Stimulated activated CD8-positive, alpha-beta memory T cell treated with anti-CD3 and anti-CD28 coated beads, Interleukin-7, amount 100 ng/mL, for 1 hour (primary cell): Measurements from ENCODE around the gene HES6.

ENCODE experiments used
- DNase-seq, 2 donors: peaks; one replicate each; pipeline ENCODE4 v3.0.0-alpha.2; 2020; ENCODE audit warnings: low read depth in 2 of 2

The HES6 gene

DNA sequence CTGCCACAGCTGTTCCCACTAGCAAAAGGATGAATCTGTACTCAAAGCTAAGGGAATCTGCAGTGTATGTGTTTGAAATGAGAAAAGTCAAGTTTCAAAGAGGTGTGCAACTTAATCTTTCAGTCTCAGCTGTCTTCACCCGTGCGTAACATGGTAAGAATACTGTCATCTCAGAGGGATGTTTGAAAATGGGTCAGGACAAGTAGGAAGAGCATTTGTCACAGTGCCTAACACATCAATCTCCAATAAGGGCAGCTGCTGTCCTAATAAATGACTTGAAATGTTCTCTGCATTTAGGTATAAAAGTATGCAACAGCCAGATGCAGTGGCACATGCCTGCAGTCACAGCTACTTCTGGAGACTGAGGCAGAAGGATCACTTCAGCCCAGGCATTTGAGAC is 49.4 kb downstream of the HES6 start:
- DNase-seq, result no peak
